HG02885 (cell line): ENCODE data around the gene RNF121.
"Not testable (repeated sequence)": the region's sequence is repeated elsewhere in the genome, so short reads cannot be mapped to it uniquely, and the experiment has no call there.

Experiments used
- ATAC-seq: cut with Tn5 transposase; IDR thresholded peaks from one replicate; pipeline ENCODE4 v1.9.1; 2021; ENCODE audit warnings: mild to moderate bottlenecking; ENCODE audit not compliant: unreplicated experiment, poor library complexity

RNF121 gene

GRCh38 chr11:71928737-71929443 lies at the start of gene RNF121:
TSS of gene RNF121 (plus strand) at chr11:71929046. CDS start at chr11:71929062, 16 bp downstream.
- peak; percentile 84 for ATAC-seq

GRCh38 chr11:71885806-71886205 lies 43.0 kb upstream of the RNF121 start:
- not testable (repeated sequence) for ATAC-seq

GRCh38 chr11:71888335-71889010 lies 40.4 kb upstream of the RNF121 start:
- not testable (repeated sequence) for ATAC-seq

GRCh38 chr11:71889181-71889872 lies 39.5 kb upstream of the RNF121 start:
- ATAC-seq, result not testable (repeated sequence)

- no peak for ATAC-seq
Observed at GRCh38 chr11:71895961-71896360, 32.9 kb upstream of the RNF121 start.

- ATAC-seq, result not testable (repeated sequence)
Observed at GRCh38 chr11:71901137-71901536, 27.7 kb upstream of the RNF121 start.

GRCh38 chr11:71908218-71908617 lies 20.6 kb upstream of the RNF121 start:
- ATAC-seq, result no peak

GRCh38 chr11:71910775-71911174 lies 18.1 kb upstream of the RNF121 start:
- not testable (repeated sequence) for ATAC-seq

GRCh38 chr11:71911321-71911985 lies 17.4 kb upstream of the RNF121 start:
- not testable (repeated sequence) for ATAC-seq

- ATAC-seq, result not testable (repeated sequence)
Observed at GRCh38 chr11:71911986-71912340, 16.9 kb upstream of the RNF121 start.

- no peak for ATAC-seq
Observed at GRCh38 chr11:71913756-71914526, 14.9 kb upstream of the RNF121 start.

GRCh38 chr11:71914617-71915189 lies 14.1 kb upstream of the RNF121 start:
- no peak for ATAC-seq

- no peak for ATAC-seq
Observed at GRCh38 chr11:71917646-71918140, 11.2 kb upstream of the RNF121 start.

- peak; percentile 75 for ATAC-seq
Observed at GRCh38 chr11:71927820-71928736, 768 bp upstream of the RNF121 start, which contains the start of gene XNDC1N. TSS of gene XNDC1N (minus strand) at chr11:71928594. CDS start at chr11:71923353, 5,241 bp downstream.

- ATAC-seq, result no peak
Observed at GRCh38 chr11:71929491-71929890, 645 bp downstream of the RNF121 start.

- ATAC-seq, result no peak
Observed at GRCh38 chr11:71930556-71931244, 1.9 kb downstream of the RNF121 start.

GRCh38 chr11:71931245-71931602 lies 2.4 kb downstream of the RNF121 start:
- ATAC-seq, result no peak
